ENCODE measurements around the gene RAD18.

- TF ChIP-seq CTCF (IDR thresholded peaks at IDR 0.05) (no peak), EP300 (IDR thresholded peaks at IDR 0.05) (no peak), POLR2AphosphoS5 (IDR thresholded peaks at IDR 0.05) (no peak)
Measured at GRCh38 chr3:8969241-8969640, 6.0 kb upstream of the RAD18 start.
